ENCODE data around the gene PAQR4.

DNA sequence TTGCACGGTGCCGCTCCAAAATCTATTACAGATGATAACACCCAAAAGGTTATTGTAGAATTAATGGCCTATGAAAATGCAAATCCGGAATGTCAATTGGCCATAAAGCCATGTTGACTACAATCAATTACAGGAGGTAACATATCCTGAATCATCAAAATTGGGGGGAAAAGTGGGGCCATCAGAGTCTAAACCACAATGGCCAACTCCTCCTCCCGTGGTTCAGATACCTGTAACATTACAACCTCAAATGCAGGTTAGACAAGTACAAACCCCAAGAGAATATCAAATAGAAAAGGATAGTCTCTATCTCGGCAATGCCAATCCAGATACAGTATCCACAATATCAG is 42.5 kb upstream of the PAQR4 start:
- TF ChIP-seq, protein P1, sequence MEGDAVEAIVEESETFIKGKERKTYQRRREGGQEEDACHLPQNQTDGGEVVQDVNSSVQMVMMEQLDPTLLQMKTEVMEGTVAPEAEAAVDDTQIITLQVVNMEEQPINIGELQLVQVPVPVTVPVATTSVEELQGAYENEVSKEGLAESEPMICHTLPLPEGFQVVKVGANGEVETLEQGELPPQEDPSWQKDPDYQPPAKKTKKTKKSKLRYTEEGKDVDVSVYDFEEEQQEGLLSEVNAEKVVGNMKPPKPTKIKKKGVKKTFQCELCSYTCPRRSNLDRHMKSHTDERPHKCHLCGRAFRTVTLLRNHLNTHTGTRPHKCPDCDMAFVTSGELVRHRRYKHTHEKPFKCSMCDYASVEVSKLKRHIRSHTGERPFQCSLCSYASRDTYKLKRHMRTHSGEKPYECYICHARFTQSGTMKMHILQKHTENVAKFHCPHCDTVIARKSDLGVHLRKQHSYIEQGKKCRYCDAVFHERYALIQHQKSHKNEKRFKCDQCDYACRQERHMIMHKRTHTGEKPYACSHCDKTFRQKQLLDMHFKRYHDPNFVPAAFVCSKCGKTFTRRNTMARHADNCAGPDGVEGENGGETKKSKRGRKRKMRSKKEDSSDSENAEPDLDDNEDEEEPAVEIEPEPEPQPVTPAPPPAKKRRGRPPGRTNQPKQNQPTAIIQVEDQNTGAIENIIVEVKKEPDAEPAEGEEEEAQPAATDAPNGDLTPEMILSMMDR (IDR thresholded peaks at IDR 0.05; ENCODE audit: low read depth, low read length) = no peak
- TF ChIP-seq, protein P2, sequence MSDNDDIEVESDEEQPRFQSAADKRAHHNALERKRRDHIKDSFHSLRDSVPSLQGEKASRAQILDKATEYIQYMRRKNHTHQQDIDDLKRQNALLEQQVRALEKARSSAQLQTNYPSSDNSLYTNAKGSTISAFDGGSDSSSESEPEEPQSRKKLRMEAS (IDR thresholded peaks at IDR 0.05; ENCODE audit: low read depth, low read length) = no peak
- TF ChIP-seq POLR2A (IDR thresholded peaks at IDR 0.05; ENCODE audit: extremely low read depth, insufficient read length) (no peak), MYC (IDR thresholded peaks at IDR 0.05; ENCODE audit: low read depth, low read length) (no peak)

All from NB4 (cell line).